Liver (tissue), 3 donors: Measurements from ENCODE around the gene MT1M.

Experiments
- ATF3 ChIP-seq: IDR thresholded peaks from 2 replicates; pipeline ENCODE4 v1.6.1; 2016; ENCODE audit warnings: antibody characterized with exemption
- CTCF ChIP-seq: fragments of 150-350 bp; IDR thresholded peaks from 2 replicates; pipeline ENCODE4 v1.5.1; 2017; ENCODE audit warnings: improper control_type of control experiment, low read depth, low read length; ENCODE audit not compliant: missing input control
- EGR1 ChIP-seq, 2 donors: IDR thresholded peaks; 2 replicates each; pipeline ENCODE4 v1.6.1; 2016 to 2018; ENCODE audit warnings: antibody characterized with exemption in 2 of 2, low read depth in 2 of 2
- FOXA1 ChIP-seq: IDR thresholded peaks from 2 replicates; pipeline ENCODE4 v1.6.1; 2016; ENCODE audit warnings: antibody characterized with exemption
- FOXA2 ChIP-seq: IDR thresholded peaks from 2 replicates; pipeline ENCODE4 v1.6.1; 2016; ENCODE audit warnings: antibody characterized with exemption
- HNF4A ChIP-seq, 2 donors: conservative IDR thresholded peaks; 2 replicates each; pipeline ENCODE4 v1.6.1; 2016; ENCODE audit warnings: antibody characterized with exemption in 2 of 2, mild to moderate bottlenecking in 2 of 2
- JUND ChIP-seq, 2 donors: IDR thresholded peaks; 2 replicates each; pipeline ENCODE4 v1.6.1; 2016; ENCODE audit warnings: antibody characterized with exemption in 2 of 2
- REST ChIP-seq: IDR thresholded peaks from 2 replicates; pipeline ENCODE4 v1.6.1; 2016; ENCODE audit warnings: antibody characterized with exemption, mild to moderate bottlenecking
- RXRA ChIP-seq, 2 donors: IDR thresholded peaks; 2 replicates each; pipeline ENCODE4 v1.6.1; 2017 to 2018; ENCODE audit warnings: antibody characterized with exemption in 2 of 2, mild to moderate bottlenecking in 1 of 2
- SP1 ChIP-seq: IDR thresholded peaks from 2 replicates; pipeline ENCODE4 v1.6.1; 2018; ENCODE audit warnings: antibody characterized with exemption, mild to moderate bottlenecking
- TAF1 ChIP-seq: conservative IDR thresholded peaks from 2 replicates; pipeline ENCODE4 v1.6.1; 2016; ENCODE audit warnings: antibody characterized with exemption, mild to moderate bottlenecking
- YY1 ChIP-seq: IDR thresholded peaks from 2 replicates; pipeline ENCODE4 v1.6.1; 2016; ENCODE audit warnings: antibody characterized with exemption, mild to moderate bottlenecking
- donor health status: healthy.
- donor health status: healthy.

GRCh38 chr16:56662357-56663354, 30.2 kb downstream of the MT1M start:
- TF ChIP-seq CTCF (no peak), EGR1 (IDR thresholded peaks at IDR 0.05; ENCODE audit: low read depth in 2 of 2) (no peak), JUND (IDR thresholded peaks at IDR 0.05) (no peak), FOXA1 (no peak), REST (no peak), ATF3 (no peak), TAF1 (no peak), SP1 (no peak), HNF4A (conservative IDR thresholded peaks at IDR 0.05) (no peak), RXRA (IDR thresholded peaks at IDR 0.05) (no peak), FOXA2 (no peak), YY1 (no peak)
